ENCODE data around the gene RAPGEF1. TPM values are rescaled to one million over a fixed set of nuclear protein-coding genes. Genes with fewer than 3 reads are reported as not detected.
A peak's percentile ranks its signal among the peaks of the same experiment; 100 is the strongest.

Gene RAPGEF1
- polyA plus RNA-seq, 2 of the 4 experiments (the other 2 are of a cell fraction), result 21.6 to 27.7 TPM

DNA sequence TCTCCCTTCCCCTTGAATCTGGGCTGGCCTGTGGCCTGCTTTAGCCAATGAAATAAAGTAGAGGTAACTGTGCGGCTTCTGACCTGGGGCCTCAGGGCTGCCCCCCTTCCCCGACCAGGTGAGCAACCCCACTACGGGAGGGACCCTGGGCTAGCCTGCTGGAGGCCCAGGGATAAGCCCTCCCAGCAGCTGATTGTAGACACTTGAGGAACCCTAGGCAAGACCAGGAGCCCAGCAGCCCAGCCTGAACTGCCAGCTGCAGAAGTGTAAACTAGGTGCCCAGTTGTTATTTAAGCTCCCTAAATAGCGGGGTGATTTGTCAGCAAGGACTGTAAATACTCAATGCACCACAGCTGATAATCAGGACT lies 41.3 kb downstream of the RAPGEF1 start:
- 86% methylated on average over 4 of the region's 4 CpGs for WGBS (ENCODE audit: missing lambda C conversion rate)
- ATAC-seq (peak in 1 of 2 experiments; percentile 45; a peak in 2 of 6 replicates), DNase-seq (ENCODE audit: low read depth in 1 of 2, low spot score in 1 of 2) (no peak), FAIRE-seq (no peak)
- 0 out of 3 replicates have a peak overlapping the region, but pooled peaks have one; percentile 24 for H3K4me2 ChIP-seq
- peaks cover 26% of the 10 kb centered on the region for H3K4me1 ChIP-seq
- ChIA-PET CTCF (interaction anchor here (0.6 to 3.0 kb wide), 5 partner anchors 19 to 107 kb away, joined by 3 to 11 read pairs (median 3); partner anchors contain the start of gene RAPGEF1), POLR2A (no interaction called here)
- H3K4me3 ChIP-seq, result no peak overlapping the region
- TF ChIP-seq CHD4 (IDR thresholded peaks at IDR 0.05; ENCODE audit: borderline replicate concordance) (no peak), FOXS1 (CRISPR knock-in tag; IDR thresholded peaks at IDR 0.05) (no peak), BHLHE40 (IDR thresholded peaks at IDR 0.05; ENCODE audit: low read depth, low read length) (no peak), POLR2A (IDR thresholded peaks at IDR 0.05; ENCODE audit: low read length) (no peak), HOXA7 (CRISPR knock-in tag; IDR thresholded peaks at IDR 0.05) (no peak), ZNF302 (CRISPR knock-in tag; IDR thresholded peaks at IDR 0.05) (no peak), POLR2AphosphoS2 (conservative IDR thresholded peaks at IDR 0.05; ENCODE audit: low read length) (no peak), ZSCAN20 (CRISPR knock-in tag; IDR thresholded peaks at IDR 0.05) (no peak)
- TF ChIP-seq, protein P1, sequence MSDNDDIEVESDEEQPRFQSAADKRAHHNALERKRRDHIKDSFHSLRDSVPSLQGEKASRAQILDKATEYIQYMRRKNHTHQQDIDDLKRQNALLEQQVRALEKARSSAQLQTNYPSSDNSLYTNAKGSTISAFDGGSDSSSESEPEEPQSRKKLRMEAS (IDR thresholded peaks at IDR 0.05), result no peak
- TF ChIP-seq, protein P2, sequence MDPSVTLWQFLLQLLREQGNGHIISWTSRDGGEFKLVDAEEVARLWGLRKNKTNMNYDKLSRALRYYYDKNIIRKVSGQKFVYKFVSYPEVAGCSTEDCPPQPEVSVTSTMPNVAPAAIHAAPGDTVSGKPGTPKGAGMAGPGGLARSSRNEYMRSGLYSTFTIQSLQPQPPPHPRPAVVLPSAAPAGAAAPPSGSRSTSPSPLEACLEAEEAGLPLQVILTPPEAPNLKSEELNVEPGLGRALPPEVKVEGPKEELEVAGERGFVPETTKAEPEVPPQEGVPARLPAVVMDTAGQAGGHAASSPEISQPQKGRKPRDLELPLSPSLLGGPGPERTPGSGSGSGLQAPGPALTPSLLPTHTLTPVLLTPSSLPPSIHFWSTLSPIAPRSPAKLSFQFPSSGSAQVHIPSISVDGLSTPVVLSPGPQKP (IDR thresholded peaks at IDR 0.05; ENCODE audit: low read depth, low read length), result no peak
- TF ChIP-seq, protein P3, sequence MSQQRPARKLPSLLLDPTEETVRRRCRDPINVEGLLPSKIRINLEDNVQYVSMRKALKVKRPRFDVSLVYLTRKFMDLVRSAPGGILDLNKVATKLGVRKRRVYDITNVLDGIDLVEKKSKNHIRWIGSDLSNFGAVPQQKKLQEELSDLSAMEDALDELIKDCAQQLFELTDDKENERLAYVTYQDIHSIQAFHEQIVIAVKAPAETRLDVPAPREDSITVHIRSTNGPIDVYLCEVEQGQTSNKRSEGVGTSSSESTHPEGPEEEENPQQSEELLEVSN (IDR thresholded peaks at IDR 0.05; ENCODE audit: borderline replicate concordance, low read depth), result no peak
- 0 out of 6 replicates have a peak overlapping the region, but pooled peaks of 1 of the 2 experiments have one; percentile 6 for H3K27ac ChIP-seq
- no peaks in the 10 kb centered on the region for H3K9me3 ChIP-seq

DNA sequence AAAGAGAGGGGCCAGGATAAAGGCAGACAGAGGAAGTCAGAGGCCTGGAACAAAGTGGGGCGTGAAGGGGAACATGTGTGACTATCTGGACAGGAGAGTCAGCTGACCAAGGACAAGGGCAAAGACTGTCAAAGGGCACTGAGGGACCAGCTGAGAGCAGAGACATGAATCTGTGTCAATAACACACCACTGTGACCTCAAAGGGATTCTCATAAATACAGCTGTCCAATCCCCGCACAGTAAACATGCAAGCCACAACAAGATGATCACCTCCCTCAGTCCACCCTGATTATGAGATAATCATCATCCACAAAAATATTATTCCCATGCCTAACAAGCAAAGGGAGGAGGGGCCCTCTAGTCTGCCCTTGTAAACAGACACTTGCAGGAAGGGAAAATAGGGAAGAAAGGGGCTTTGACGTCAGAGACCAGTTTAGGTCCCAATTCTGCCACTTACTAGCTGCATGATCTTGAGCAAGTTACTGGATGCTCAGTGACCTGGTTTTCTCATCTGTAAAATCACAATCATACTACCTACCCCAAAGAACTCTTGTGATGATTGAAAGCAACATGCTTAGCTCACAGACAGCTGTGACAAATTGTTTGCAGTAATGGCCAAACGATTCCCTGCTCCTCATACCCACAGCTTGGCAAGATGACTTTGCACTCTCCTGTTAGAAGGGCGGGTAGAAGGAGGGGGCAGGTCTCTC lies 41.8 kb downstream of the RAPGEF1 start:
- ATAC-seq, result peak in 1 of 2 experiments; percentile 75; a peak in 3 of 6 replicates
- Histone ChIP-seq H3K9me3 (no peaks in the 10 kb centered on the region), H3K4me1 (peaks cover 21% of the 10 kb centered on the region), H3K27ac (0 out of 6 replicates have a peak overlapping the region, but pooled peaks of 1 of the 2 experiments have one; percentile 6), H3K4me3 (no peak overlapping the region), H3K4me2 (0 out of 3 replicates have a peak overlapping the region, but pooled peaks have one; percentile 24)
- 66% methylated on average over 5 of the region's 5 CpGs for WGBS (ENCODE audit: missing lambda C conversion rate)
- FAIRE-seq, result no peak
- DNase-seq (ENCODE audit: low read depth in 1 of 2, low spot score in 1 of 2), result peak in 1 of 2 experiments; percentile 37
- POLR2A ChIA-PET, result no interaction called here
- TF ChIP-seq, protein P4, sequence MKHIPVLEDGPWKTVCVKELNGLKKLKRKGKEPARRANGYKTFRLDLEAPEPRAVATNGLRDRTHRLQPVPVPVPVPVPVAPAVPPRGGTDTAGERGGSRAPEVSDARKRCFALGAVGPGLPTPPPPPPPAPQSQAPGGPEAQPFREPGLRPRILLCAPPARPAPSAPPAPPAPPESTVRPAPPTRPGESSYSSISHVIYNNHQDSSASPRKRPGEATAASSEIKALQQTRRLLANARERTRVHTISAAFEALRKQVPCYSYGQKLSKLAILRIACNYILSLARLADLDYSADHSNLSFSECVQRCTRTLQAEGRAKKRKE (CRISPR knock-in tag; IDR thresholded peaks at IDR 0.05; ENCODE audit: low read depth), result no peak
- no peak for TF ChIP-seq RARB (CRISPR knock-in tag; IDR thresholded peaks at IDR 0.05)
- no peak for TF ChIP-seq SMC3 (IDR thresholded peaks at IDR 0.05)
- TF ChIP-seq ZNF302 (CRISPR knock-in tag; IDR thresholded peaks at IDR 0.05), result no peak
- no peak for TF ChIP-seq EP300 (IDR thresholded peaks at IDR 0.05)
- TF ChIP-seq, protein P5, sequence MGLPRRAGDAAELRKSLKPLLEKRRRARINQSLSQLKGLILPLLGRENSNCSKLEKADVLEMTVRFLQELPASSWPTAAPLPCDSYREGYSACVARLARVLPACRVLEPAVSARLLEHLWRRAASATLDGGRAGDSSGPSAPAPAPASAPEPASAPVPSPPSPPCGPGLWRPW (IDR thresholded peaks at IDR 0.05), result no peak
- TF ChIP-seq HOXA7 (CRISPR knock-in tag; IDR thresholded peaks at IDR 0.05), result no peak
- CTCF ChIA-PET, result interaction anchor here (0.6 to 3.0 kb wide), 10 partner anchors 8 to 107 kb away, joined by 3 to 11 read pairs (median 3); partner anchors contain the start of gene RAPGEF1

DNA sequence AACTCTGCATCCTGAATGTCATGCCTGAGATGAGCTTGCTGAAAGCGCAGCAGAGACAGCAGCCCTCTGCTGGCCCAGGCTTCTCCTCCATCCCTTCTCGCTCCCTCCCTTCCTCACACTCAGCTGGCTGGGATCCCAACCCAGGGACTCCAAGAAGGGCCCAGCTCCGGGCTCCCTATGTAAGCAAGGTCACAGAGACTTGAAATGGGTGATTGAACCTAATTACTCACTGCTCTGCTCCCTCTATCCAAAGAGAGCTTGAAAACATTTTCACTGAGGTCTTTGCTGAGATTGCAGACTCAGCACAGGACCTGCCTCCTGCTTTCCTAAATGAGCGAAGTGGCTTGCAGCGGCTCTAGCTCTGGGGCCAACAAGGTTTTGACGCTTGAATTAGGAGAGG lies 42.8 kb downstream of the RAPGEF1 start:
- 67% methylated on average over 6 of the region's 6 CpGs for WGBS (ENCODE audit: missing lambda C conversion rate)
- TF ChIP-seq POLR2A (IDR thresholded peaks at IDR 0.05; ENCODE audit: low read length) (no peak), POLR2AphosphoS2 (conservative IDR thresholded peaks at IDR 0.05; ENCODE audit: low read length) (no peak), MAFK (IDR thresholded peaks at IDR 0.05; ENCODE audit: partially characterized antibody) (peak; percentile 31), ZC3H11A (IDR thresholded peaks at IDR 0.05) (no peak)
- no peak overlapping the region for H3K4me2 ChIP-seq
- ATAC-seq (peak in 1 of 2 experiments; percentile 63; a peak in 3 of 6 replicates), FAIRE-seq (no peak), DNase-seq (ENCODE audit: low read depth in 1 of 2, low spot score in 1 of 2) (no peak)
- POLR2A ChIA-PET, result no interaction called here
- H3K4me3 ChIP-seq, result no peak overlapping the region
- no peak overlapping the region for H3K27ac ChIP-seq
- no peaks in the 10 kb centered on the region for H3K9me3 ChIP-seq
- CTCF ChIA-PET, result interaction anchor here (0.9 to 3.0 kb wide), 11 partner anchors 9 to 106 kb away, joined by 3 to 11 read pairs (median 3); partner anchors contain the start of gene RAPGEF1
- peaks cover 13% of the 10 kb centered on the region for H3K4me1 ChIP-seq
